ENCODE results near the gene SLC6A3. TPM values are rescaled to one million over a fixed set of nuclear protein-coding genes. Genes with fewer than 3 reads are reported as not detected.
A peak's percentile ranks its signal among the peaks of the same experiment; 100 is the strongest.
"Not testable (repeated sequence)": the region's sequence is repeated elsewhere in the genome, so short reads cannot be mapped to it uniquely, and the experiment has no call there.

SLC6A3 gene
- total RNA-seq, 1 experiment from 2014 or later: not detected

DNA sequence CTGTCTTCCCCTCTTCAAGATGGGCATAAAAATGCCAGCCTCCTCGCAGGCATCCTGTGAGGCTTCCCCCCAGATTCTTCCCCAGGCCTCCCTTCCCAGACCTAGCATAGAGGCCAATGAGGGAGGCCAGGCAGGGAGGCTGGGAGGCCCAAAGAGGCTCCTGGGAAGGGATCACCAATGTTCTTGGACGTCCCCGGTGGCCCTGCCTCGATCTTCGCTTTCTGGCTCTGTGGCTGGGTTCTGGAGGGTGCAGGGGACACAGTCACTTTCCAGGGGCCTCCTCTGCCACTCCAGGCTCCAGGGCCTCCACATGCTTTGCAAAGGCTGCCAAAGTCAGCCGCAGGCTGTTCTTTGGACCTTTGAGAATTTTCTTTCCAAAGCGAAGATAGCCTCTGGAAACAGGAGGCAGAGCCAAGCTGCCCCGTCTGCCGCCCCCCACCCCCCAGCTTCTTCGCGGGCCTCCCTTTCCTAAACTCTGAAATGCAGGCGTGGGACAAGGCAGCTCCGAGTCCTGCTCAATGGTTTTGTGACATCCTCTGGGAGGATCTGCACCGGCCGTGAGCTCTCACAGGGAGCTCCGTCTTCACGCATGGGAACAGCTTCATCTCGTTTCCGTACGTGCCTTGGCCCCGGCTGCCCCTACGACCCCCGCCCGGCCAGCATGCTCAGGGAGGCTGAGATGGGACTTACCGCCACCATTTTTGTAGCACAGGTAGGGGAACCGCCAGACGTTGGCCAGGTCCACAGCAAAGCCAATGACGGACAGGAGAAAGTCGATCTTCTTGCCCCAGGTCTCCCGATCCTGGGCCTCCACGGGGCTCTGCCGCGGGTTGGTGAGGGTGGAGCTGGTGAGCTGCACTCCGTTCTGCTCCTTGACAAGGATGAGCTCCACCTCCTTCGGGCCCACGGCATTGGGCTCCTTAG, 2.8 kb downstream of the SLC6A3 start:
- no peak for DNase-seq (ENCODE audit: low spot score)

DNA sequence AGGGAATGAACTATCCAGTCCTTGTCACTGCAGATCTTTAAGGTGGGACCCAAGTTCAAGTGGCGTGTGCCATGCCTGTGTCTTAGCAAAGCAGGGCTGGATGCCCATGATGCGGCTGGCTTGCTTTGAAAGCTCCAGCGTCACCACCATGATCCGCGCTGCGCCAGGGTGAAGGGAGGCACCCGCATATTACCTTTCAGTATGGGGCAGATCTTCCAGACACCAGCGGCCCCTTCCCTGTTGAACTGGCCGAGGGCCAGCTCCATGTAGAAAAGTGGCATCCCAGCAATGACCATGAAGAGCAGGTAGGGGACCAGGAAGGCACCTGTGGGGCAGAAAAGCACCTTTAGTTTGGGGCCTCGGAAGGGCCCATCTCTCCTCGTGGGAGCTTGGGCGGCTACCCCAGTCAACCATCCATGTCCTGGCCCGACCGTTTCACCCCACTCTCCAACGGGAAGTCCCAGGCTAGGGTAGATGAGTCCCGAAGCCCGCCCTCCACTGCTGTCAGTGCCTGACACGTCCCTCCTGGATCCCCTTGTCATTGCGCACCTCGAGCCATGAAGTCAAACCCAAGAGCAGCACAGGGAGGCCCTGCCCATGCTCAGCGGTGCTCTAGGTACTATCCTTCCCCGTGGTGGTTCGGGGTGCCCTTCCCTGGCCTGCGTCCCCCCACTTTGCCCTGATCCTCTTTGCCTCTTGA, 3.9 kb downstream of the SLC6A3 start:
- DNase-seq (ENCODE audit: low spot score): no peak

DNA sequence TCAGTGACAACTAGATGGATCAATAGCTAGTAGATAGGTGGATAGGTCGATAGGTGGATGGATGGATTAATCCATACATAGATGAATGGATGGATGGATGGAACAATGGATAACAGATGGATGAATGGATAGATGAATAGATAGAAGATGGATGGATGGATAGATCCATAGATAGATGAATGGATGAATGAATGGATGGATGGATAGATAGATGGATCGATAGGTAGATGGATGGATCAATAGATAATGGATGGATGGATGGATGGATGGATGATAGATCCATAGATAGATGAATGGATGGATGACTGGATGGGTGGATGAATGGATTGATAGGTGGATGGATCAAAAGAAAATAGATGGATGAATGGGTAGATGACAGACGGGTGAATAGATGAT, 5.1 kb downstream of the SLC6A3 start:
- no peak for DNase-seq (ENCODE audit: low spot score)

DNA sequence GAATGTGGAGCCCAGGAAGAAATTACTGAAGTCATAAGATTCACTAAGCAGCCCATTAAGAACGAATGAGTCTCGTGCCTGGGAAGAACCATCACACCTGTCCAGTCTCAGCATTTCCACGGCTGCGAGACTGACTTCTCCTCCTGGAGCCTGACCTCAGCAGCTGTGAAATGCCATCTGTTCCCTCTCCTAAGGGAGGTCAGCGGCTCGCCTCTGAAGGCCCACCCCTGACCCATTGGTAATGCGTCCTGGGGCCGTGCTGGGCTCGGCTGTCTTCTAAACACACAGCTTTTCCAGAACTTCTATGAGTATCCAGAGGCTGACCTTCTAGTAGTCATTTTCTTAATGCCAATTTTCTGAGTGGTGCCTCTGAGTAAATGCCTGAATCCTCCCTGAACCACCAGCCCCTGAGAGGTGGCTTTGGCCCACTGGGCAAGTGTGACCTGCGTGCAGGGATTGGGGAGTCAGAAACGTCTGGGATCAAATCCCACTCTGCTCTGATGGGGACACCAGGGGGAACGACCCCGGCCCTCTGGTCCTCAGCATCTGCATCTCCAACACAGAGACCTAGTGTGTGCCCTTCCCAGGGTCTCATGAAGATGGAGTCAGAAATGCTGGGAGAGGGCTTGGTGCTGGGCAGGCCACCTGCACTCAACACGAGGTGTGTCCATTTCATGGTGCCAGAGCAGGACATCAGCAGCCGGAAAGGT, 5.7 kb downstream of the SLC6A3 start:
- no peak for DNase-seq (ENCODE audit: low spot score)

DNA sequence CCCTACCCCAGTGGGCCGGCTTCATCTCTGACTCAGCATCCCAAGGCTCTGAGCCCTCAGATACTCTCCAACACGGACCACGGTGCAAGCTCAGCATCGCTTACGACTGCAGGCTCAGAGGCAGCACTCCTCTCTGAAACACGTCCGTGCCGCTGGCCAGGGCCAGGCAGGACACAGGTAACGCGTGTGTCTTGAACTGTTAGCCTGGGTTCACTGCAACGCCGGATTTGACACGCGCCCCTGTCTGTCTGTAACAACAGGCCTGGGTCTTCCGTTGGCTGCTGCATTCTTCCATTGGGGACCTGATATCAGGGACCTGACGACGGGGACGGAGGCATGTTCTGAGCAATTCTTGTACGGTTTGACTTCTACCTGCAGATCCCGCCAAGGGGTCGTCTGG, 6.4 kb downstream of the SLC6A3 start:
- DNase-seq (ENCODE audit: low spot score): no peak

DNA sequence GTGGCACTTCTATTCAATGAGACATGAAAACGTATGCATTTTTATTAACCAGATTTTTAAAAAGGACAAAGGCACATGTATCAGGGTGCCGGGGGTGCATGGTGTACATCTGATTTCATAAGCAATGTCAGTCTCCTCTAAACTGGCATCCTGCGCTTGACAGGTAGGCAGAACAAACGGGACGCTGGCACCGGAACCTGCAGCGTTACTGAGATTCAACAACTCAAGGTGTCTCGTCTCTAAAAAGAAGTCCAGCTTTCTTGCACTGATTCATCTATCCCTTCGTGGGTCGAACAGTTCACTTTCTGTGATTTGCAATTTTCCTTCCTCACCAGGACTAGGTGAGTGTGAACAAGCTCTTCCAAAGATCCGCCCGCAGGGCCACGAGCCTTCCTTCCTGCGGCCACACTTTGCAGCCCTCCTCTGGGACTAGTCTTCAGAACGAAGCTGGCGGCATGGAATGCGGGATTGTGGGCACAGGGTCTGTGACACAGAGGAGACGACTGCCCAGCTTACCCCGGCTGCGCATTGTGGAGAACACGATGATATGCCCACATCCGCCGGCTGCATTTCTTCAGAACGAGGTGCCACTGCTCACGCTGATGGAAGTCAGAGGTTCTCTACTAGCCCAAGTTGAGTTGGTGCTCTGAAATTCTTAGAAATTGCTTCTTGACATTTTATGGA, 7.2 kb downstream of the SLC6A3 start:
- no peak for DNase-seq (ENCODE audit: low spot score)

DNA sequence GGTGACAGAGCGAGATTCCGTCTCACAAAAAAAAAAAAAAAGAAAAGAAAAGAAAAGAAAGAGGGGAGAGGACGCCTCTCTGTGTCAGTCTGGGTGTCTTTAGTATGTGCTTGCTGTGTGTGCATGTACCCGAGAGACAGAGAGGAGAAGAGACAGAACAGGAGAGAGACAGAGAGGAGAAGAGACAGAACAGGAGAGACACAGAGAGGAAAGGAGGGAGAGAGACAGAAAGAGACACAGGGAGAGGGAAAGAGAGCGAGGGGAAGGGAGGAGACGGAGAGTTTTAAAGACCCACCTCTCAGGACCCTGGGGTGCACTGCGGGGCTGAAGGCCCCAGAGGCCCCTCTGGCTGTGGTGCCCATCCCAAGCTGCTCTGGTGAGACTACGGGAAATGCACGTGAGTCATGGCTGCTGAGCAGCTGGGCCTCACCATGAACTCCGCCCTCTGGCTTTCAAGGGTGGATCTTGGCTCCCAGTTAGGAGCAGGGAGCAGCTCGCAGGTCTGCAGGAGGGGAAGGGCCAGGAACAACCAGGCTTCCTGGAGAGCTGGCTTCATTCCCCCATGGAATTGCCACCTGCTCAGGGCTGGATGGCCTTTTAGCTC, 7.9 kb downstream of the SLC6A3 start:
- DNase-seq (ENCODE audit: low spot score): peak; percentile 41

DNA sequence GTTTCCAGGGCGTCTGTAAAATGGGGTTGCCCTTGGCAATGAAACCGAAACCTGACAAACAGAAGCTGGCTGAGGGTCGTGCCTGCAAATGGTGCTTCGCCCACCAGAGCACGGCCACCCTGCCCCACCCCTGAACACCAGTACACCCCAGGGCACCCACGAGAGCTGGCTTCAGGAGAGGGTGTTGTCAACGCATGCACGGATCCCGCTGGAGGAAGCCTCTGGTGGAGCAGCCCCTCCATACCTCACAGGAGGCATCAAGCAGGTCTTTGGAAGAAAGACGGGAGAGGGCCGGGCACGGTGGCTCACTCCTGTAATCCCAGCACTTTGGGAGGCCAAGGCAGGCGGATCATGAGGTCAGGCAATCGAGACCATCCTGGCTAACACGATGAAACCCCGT, 8.6 kb downstream of the SLC6A3 start:
- no peak for DNase-seq (ENCODE audit: low spot score)

DNA sequence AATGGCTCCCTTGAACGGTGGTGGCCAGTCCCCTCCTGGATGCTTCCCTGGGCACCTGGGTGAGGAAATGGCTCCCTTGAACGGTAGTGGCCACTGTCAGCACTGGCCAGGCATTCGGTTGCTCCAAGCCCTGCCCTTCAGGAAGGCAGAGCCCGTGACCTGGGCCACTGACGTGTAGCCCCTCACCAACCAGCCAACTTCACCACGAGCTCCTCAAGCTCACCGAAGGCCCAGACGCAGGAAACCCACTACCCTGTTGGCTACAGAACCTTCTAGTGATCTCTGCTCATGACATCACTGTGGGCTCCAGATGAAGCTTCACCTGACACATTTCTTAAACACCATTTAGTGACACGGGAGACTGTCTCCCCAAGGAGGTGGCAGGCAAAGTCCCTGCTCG, 9.2 kb downstream of the SLC6A3 start:
- no peak for DNase-seq (ENCODE audit: low spot score)

DNA sequence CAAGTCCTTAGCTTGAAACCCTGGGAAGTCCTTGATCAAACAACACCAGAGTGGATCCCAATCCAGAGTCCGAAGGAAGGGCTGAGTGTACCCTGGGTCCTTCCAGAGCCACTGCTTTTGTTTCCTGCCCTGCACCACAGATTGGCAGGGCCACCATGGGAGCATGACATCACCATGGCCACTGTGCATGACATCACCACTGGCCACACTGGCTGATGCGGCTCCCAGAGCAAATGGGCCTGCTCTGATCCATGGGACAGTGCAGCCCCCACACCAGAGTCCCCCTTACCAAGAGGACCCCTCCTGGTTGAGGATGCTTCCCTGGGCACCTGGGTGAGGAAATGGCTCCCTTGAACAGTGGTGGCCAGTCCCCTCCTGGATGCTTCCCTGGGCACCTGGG, 9.9 kb downstream of the SLC6A3 start:
- DNase-seq (ENCODE audit: low spot score): no peak

DNA sequence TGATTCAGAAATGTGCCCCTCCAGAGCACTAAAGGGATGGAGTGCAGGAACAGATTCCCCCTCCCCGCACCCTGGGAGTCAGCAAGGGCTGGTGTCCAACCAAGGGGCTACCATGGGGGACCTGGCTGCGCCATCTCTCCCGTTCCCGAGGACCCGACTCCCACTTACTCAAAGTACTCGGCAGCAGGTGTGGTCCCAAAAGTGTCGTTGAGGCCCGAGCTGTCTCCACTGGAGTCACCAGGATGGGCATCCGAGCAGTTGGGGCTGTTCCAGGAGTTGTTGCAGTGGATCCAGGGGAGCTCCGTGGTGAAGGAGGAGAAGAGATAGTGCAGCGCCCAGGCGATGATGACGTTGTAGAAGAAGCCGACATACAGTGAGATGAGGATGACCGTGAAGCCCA, 12.9 kb downstream of the SLC6A3 start:
- DNase-seq (ENCODE audit: low spot score): no peak

DNA sequence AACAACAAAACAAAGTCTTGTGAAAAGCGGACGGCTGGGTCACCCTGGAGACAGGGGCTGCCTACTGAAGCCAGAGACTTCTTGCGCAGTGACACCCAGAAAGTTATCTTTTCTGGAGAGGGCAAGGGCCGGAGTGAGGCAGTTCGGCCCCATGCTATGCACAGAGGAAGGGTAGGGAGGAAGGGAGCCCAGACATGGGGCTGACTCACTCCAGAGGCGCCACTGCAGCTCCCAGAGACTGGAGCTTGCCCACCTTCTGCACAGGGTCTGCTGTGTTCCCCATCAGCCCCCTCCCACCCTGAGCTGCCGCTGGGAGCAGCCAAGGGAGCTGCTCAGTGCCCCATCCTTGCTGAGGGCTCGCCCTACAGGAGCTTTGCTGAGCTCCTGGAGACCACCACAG, 13.3 kb downstream of the SLC6A3 start:
- no peak for DNase-seq (ENCODE audit: low spot score)

DNA sequence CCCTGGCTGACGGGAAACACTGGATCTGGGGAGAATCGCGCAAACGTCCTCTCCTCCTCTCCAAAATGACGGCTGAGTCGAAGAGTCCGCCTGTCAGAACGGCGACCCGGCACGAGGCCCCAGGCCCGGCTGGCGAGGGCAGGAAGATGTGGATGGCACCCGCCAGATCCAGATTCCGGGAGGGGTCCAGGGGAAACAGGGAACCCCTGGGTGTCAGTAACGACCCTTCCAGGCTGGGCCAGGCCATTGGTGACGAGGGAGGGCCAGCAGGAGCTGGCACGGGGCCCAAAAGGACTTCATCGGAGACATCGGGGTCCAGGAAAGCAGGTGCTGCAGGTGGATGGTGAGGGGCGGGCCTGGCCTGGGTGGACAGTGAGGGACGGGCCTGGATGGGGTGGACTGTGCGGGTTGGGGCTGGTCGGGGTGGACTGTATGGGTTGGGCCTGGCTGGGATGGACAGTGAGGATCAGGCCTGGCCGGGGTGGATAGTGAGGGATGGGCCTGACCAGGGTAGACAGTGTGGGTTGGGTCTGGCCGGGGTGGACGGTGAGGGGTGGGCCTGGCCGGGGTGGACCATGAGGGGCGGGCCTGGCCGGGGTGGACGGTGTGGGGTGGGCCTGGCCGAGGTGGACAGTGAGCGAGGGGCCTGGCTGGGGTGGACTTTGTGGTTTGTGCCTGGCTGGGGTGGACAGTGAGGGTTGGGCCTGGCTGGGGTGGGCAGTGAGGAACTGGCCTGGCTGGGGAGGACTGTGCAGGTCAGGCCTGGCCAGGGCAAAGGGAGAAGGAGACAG, 14.0 kb downstream of the SLC6A3 start:
- no peak for DNase-seq (ENCODE audit: low spot score)

DNA sequence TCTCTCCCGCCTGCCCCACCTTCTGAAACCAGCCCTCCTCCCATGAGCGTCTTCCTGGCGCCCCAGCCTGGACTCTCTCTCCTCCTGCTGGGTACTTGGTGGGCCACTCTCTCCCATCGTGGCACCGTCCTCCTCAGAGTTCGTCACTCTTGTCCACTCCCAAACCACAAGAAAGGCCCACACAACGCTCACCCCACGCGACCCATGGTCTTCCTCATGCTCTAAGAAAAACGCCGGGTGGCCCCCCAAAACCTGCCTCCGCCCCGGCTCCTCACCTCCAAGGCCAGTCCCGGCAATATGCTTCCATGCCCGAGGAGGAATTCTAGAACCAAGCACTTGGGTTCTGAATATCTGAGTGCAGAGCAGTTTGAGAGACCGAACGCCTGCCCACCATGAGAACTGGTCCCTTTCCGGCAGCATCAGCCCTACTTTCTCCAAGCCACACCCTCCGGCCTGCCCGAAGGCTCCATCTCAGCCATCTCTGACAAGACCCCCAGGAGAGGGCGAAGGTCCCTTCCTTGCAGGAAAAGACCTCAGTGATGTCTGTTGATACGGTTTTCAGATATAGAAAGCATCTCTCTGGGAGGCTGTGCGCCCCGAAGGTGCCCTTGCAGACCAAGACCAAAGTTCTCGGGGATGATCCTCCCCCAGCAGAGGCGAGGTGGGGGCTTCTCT, 15.0 kb downstream of the SLC6A3 start:
- no peak for DNase-seq (ENCODE audit: low spot score)

DNA sequence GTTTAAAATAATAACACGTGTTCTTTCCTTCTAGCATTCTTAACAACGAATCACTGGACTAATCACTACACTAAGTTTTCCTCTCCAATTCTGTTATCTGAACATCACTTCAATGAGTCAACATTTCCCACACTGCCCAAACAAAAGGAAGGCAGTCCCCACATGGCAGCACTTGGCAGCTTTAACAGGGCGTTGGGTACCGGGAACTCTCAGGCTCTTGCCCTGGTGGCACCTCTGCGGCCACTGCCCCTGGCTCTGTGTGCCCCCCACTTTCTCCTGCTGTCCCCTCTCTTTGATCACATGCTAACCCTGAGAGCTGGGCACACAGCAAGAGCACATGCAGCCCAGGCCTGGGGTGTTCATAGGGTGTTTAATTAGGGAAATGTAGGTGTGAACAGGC, 15.7 kb downstream of the SLC6A3 start:
- DNase-seq (ENCODE audit: low spot score): peak; percentile 16

DNA sequence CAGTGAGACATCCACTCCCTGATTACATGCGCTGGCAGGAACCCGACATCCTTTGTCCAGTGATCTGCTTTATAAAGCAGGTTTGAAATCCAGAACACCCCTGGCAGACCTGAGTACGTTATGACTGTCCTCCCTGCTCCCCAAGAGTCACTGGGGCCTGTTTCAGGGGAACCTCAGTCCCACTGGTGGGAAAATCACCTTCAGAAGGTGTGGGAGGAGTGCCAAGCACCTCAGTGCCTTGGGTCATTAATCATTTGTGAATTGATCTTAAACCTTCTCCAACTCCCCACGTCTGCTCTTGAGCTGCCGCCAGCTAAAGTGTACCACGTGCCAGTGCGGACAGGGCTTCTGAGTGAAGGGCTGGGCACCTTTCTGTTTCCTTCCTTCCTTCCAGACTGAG, 16.2 kb downstream of the SLC6A3 start:
- DNase-seq (ENCODE audit: low spot score): no peak

DNA sequence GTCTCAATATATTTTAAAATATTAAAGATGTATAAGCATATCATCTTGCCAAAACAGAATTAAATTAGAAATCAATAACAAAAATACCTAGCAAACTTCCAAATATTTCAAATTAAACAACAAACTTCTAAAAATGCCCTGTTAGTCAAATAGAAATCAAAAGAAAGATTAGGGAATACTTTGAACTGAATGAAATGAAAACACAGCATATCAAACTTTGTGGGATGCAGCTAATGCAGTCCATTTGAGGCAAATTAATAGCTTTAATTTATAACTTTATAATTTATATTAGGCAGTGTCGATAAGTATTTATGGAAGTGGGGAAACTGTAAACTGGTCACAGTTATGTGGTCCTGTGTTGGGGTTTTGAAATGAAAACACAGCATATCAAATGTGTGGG, 17.1 kb downstream of the SLC6A3 start:
- DNase-seq (ENCODE audit: low spot score): no peak

DNA sequence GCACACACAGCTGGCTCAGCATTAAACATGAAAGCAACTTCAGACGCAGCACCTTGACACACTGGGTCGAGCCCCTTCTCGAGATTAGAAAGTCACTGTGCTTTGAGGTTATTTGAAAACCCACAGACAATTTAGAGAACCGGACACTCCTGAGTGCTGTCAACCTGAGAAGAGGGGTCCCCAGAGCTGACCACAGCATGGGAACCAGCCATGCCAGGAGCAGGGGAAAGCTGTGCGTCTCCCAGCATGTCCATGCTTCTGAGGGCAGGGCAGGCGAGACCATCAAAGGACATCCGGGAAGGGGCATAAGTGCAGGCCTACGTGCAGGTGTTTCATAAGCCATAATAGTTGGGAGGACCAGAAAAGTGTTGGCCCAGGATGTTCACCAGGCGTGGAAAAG, 20.5 kb downstream of the SLC6A3 start:
- no peak for DNase-seq (ENCODE audit: low spot score)

DNA sequence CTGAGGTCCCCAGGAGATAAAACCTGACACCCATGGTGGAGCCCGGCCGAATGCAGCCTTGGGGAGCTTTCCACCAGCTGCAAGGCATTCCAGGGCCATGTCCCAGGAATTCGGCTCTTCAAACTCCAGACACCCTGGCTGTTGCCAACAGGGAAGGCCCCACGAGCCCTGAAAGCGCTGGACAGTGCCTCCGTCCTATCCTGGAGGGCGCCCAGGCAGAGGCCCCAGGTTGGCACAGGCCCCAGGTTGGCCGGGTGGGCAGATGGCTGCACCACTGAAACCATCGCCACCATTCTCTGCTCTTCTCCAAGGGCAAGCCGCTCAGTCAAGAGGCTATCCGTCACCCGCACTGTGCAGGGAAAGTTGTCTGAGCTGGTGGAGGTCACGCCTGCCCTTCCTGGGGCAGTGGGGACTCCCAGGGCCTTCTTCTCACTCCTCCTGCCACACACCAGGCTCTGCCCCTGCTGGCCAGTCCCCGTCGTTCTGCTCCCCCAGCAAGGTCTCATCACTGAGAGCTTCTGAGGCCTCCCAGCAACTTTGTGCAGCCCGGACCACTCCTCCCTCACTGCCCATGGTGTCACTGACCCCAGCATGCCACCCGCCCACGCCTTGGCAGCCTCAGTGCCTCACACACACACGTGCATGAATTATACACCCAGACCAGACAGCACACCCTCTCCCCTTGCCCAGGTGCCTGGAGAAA, 21.2 kb downstream of the SLC6A3 start:
- DNase-seq (ENCODE audit: low spot score): no peak

DNA sequence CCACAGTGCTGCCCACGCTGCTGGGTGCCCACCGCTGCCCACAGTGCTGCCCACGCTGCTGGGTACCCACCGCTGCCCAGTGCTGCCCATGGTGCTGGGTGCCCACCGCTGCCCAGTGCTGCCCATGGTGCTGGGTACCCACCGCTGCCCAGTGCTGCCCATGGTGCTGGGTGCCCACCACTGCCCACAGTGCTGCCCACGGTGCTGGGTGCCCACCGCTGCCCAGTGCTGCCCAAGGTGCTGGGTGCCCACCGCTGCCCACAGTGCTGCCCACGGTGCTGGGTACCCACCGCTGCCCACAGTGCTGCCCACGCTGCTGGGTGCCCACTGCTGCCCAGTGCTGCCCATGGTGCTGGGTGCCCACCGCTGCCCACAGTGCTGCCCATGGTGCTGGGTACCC, 22.7 kb downstream of the SLC6A3 start:
- DNase-seq (ENCODE audit: low spot score): not testable (repeated sequence)

All from A172 (cell line).